Measurements from ENCODE around the gene OR2A14.
"Not testable (repeated sequence)": the region's sequence is repeated elsewhere in the genome, so short reads cannot be mapped to it uniquely, and the experiment has no call there.

Gene OR2A14

GRCh38 chr7:144122876-144123275 is at the start of gene OR2A14:
TSS of gene OR2A14 (plus strand) at chr7:144123176. CDS start at chr7:144129113, 5,937 bp downstream.
- DNase-seq (ENCODE audit: low read depth in 2 of 2), result no peak

- no peak for DNase-seq (ENCODE audit: low read depth in 2 of 2)
Observed at GRCh38 chr7:144074374-144074773, 48.6 kb upstream of the OR2A14 start.

- no peak for DNase-seq (ENCODE audit: low read depth in 2 of 2)
Observed at GRCh38 chr7:144085978-144086377, 37.0 kb upstream of the OR2A14 start, which contains the start of gene OR2A12. TSS of gene OR2A12 (plus strand) at chr7:144086278. CDS start at chr7:144095108, 8,830 bp downstream.

GRCh38 chr7:144086730-144087129 is 36.2 kb upstream of the OR2A14 start:
- no peak for DNase-seq (ENCODE audit: low read depth in 2 of 2)

GRCh38 chr7:144087230-144087629 is 35.7 kb upstream of the OR2A14 start:
- DNase-seq (ENCODE audit: low read depth in 2 of 2), result no peak

GRCh38 chr7:144090667-144091066 is 32.3 kb upstream of the OR2A14 start:
- no peak for DNase-seq (ENCODE audit: low read depth in 2 of 2)

GRCh38 chr7:144098776-144099175 is 24.2 kb upstream of the OR2A14 start:
- DNase-seq (ENCODE audit: low read depth in 2 of 2), result no peak

GRCh38 chr7:144100607-144101006 is 22.4 kb upstream of the OR2A14 start:
- no peak for DNase-seq (ENCODE audit: low read depth in 2 of 2)

- DNase-seq (ENCODE audit: low read depth in 2 of 2), result no peak
Observed at GRCh38 chr7:144102041-144102440, 20.9 kb upstream of the OR2A14 start.

GRCh38 chr7:144105211-144105610 is 17.8 kb upstream of the OR2A14 start:
- no peak for DNase-seq (ENCODE audit: low read depth in 2 of 2)

GRCh38 chr7:144109283-144109682 is 13.7 kb upstream of the OR2A14 start, which contains the start of gene OR2A2:
TSS of gene OR2A2 (plus strand) at chr7:144109583. CDS start at chr7:144109583, 0 bp downstream.
- DNase-seq (ENCODE audit: low read depth in 2 of 2), result no peak

- no peak for DNase-seq (ENCODE audit: low read depth in 2 of 2)
Observed at GRCh38 chr7:144110272-144110671, 12.7 kb upstream of the OR2A14 start.

GRCh38 chr7:144113651-144114050 is 9.3 kb upstream of the OR2A14 start:
- DNase-seq (ENCODE audit: low read depth in 2 of 2), result no peak

- DNase-seq (ENCODE audit: low read depth in 2 of 2), result no peak
Observed at GRCh38 chr7:144118341-144118740, 4.6 kb upstream of the OR2A14 start.

- DNase-seq (ENCODE audit: low read depth in 2 of 2), result peak; percentile 81 to 89
Observed at GRCh38 chr7:144127714-144128334, 4.8 kb downstream of the OR2A14 start.

GRCh38 chr7:144129601-144130000 is 6.6 kb downstream of the OR2A14 start:
- not testable (repeated sequence) for DNase-seq (ENCODE audit: low read depth in 2 of 2)

GRCh38 chr7:144130730-144131129 is 7.8 kb downstream of the OR2A14 start:
- no peak for DNase-seq (ENCODE audit: low read depth in 2 of 2)

- no peak for DNase-seq (ENCODE audit: low read depth in 2 of 2)
Observed at GRCh38 chr7:144132262-144132661, 9.3 kb downstream of the OR2A14 start.

- no peak for DNase-seq (ENCODE audit: low read depth in 2 of 2)
Observed at GRCh38 chr7:144133307-144133706, 10.3 kb downstream of the OR2A14 start.

GRCh38 chr7:144134116-144134515 is 11.1 kb downstream of the OR2A14 start:
- no peak for DNase-seq (ENCODE audit: low read depth in 2 of 2)

GRCh38 chr7:144137501-144137900 is 14.5 kb downstream of the OR2A14 start:
- DNase-seq (ENCODE audit: low read depth in 2 of 2), result no peak

GRCh38 chr7:144142187-144142586 is 19.2 kb downstream of the OR2A14 start:
- no peak for DNase-seq (ENCODE audit: low read depth in 2 of 2)

GRCh38 chr7:144144426-144144825 is 21.4 kb downstream of the OR2A14 start:
- DNase-seq (ENCODE audit: low read depth in 2 of 2), result no peak
